ENCODE measurements around the gene RASGRF2. TPM values are rescaled to one million over a fixed set of nuclear protein-coding genes. Genes with fewer than 3 reads are reported as not detected.

The RASGRF2 gene
- total and polyA plus RNA-seq, 2 of the 8 experiments (the other 6 are each of a cell fraction or from before 2014, with no cell fraction given), result 2.6 to 29.5 TPM

DNA sequence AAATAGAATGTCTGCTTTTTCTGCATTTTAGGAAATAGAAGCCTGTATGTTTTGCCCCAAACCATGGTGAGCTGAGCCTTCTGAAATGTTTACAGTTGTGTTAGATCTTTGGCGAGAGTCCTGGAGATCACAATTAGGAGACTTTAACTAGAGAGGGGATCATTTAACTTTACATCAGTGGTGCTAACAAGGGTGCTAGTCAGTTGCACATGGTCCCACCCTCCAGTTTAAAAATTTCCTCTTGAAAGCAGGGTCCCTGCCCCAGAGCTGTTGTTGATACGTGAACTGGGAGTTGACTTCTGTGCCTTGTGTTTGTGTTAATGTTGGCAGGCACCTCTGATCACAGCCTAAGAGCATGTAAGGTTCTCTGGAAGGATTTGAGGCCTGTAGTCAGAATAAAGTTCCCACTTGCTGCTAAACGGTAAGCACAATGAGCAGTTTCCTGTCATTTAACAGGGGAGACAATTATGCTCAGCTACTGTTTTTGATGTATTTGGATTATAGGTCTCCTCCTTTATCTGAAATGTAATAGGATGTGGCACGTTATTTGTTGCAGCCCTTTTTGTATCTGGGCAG is 43.7 kb downstream of the RASGRF2 start:
- Histone ChIP-seq H3K27ac (ENCODE audit: low read depth, low read length) (no peak overlapping the region), H4K91ac (replicated peaks; ENCODE audit: insufficient read length, low read length) (no peak overlapping the region), H2BK12ac (ENCODE audit: low read depth, low read length) (no peak overlapping the region), H2BK120ac (replicated peaks; ENCODE audit: low read depth, low read length) (no peak overlapping the region), H3K23me2 (ENCODE audit: low read depth, low read length) (no peaks in the 10 kb centered on the region), H3K9ac (replicated peaks in 1 of 4; ENCODE audit: extremely low read depth in 1 of 4, low read depth in 3 of 4, low read length in 3 of 4) (no peak overlapping the region), H3K4me2 (ENCODE audit: insufficient read depth in 1 of 2, low read depth in 2 of 2, low read length in 2 of 2) (no peak overlapping the region), H3K56ac (replicated peaks; ENCODE audit: insufficient read length, low read depth, low read length) (no peak overlapping the region), H3K79me1 (ENCODE audit: low read depth, low read length) (no peaks in the 10 kb centered on the region; the same call in 1 of the 2 replicates), H3K9me3 (ENCODE audit: insufficient read depth in 2 of 2, low read depth in 1 of 2, low read length in 1 of 2) (no peaks in the 10 kb centered on the region), H3K4ac (replicated peaks; ENCODE audit: insufficient read length, low read depth, low read length) (no peak overlapping the region), H3K4me1 (replicated peaks in 1 of 4; ENCODE audit: control insufficient read depth in 3 of 4, insufficient read depth in 4 of 4, low read length in 3 of 4) (no peaks in the 10 kb centered on the region), H2AK5ac (ENCODE audit: low read depth, low read length) (no peak overlapping the region), H4K5ac (ENCODE audit: insufficient read length, low read depth, low read length) (no peak overlapping the region), H2BK20ac (ENCODE audit: low read length) (no peak overlapping the region), H2BK15ac (ENCODE audit: low read length) (no peak overlapping the region), H2BK5ac (ENCODE audit: low read depth, low read length) (no peak overlapping the region), H3K18ac (ENCODE audit: extremely low read depth, low read length) (no peak overlapping the region), H4K8ac (ENCODE audit: extremely low read depth, insufficient read depth, low read length) (no peak overlapping the region), H3K27me3 (replicated peaks in 1 of 4; ENCODE audit: control insufficient read depth in 3 of 4, extremely low read depth in 1 of 4, insufficient read depth in 3 of 4, low read length in 3 of 4) (peaks cover 0 to 1% (median 0%) of the 10 kb centered on the region in 4 experiments; a peak in 1 of 7 replicates), H3K4me3 (ENCODE audit: extremely low read depth in 1 of 4, insufficient read depth in 2 of 4, low read depth in 3 of 4, low read length in 4 of 4) (no peak overlapping the region), H3K23ac (ENCODE audit: insufficient read length) (no peak overlapping the region), H4K20me1 (replicated peaks in 1 of 2; ENCODE audit: control insufficient read depth in 1 of 2, insufficient read depth in 2 of 2, low read length in 2 of 2) (no peaks in the 10 kb centered on the region), H3K79me2 (ENCODE audit: control insufficient read depth in 1 of 2, insufficient read depth in 2 of 2, low read length in 2 of 2) (no peaks in the 10 kb centered on the region; a peak in 1 of 4 replicates), H3K36me3 (ENCODE audit: control insufficient read depth in 2 of 4, insufficient read depth in 4 of 4, low read length in 3 of 4) (no peaks in the 10 kb centered on the region), H3K14ac (ENCODE audit: insufficient read length) (no peak overlapping the region), H2AFZ (ENCODE audit: low read length) (no peak overlapping the region)
- 89% methylated on average over 4 of the region's 4 CpGs; no CpG with 5 or more reads in 1 of the 2 experiments for WGBS, 2 experiments (ENCODE audit: extremely low coverage in 1 of 2, insufficient coverage in 1 of 2, insufficient read length in 1 of 2, insufficient replicate concordance in 2 of 2, low coverage in 1 of 2, low lambda C conversion rate in 2 of 2, missing lambda C conversion rate in 1 of 2)
- CTCF ChIA-PET (ENCODE audit: partially characterized antibody), result no interaction called here
- DNase-seq (ENCODE audit: low read depth in 1 of 2, low spot score in 2 of 2), result no peak
- POLR2A ChIA-PET (ENCODE audit: partially characterized antibody), result no interaction called here
- FAIRE-seq, result no peak
- TF ChIP-seq EZH2 (IDR thresholded peaks at IDR 0.05; ENCODE audit: low read depth, low read length, severe bottlenecking) (no peak), KDM5A (IDR thresholded peaks at IDR 0.05; ENCODE audit: low read length) (no peak)

Data from H1 (cell line).